ENCODE results near the gene CELSR3.

The CELSR3 gene

GRCh38 chr3:48612309-48612708 is 50.4 kb downstream of the CELSR3 start:
- ChIA-PET POLR2A (ENCODE audit: low non-redundant PET) (no interaction called here), CTCF (interaction anchor here (1.1 kb wide), 1 partner anchor 12 kb away, joined by 3 read pairs; no protein-coding TSS in a partner anchor)
- TF ChIP-seq, protein P1, sequence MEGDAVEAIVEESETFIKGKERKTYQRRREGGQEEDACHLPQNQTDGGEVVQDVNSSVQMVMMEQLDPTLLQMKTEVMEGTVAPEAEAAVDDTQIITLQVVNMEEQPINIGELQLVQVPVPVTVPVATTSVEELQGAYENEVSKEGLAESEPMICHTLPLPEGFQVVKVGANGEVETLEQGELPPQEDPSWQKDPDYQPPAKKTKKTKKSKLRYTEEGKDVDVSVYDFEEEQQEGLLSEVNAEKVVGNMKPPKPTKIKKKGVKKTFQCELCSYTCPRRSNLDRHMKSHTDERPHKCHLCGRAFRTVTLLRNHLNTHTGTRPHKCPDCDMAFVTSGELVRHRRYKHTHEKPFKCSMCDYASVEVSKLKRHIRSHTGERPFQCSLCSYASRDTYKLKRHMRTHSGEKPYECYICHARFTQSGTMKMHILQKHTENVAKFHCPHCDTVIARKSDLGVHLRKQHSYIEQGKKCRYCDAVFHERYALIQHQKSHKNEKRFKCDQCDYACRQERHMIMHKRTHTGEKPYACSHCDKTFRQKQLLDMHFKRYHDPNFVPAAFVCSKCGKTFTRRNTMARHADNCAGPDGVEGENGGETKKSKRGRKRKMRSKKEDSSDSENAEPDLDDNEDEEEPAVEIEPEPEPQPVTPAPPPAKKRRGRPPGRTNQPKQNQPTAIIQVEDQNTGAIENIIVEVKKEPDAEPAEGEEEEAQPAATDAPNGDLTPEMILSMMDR (conservative IDR thresholded peaks at IDR 0.05; ENCODE audit: low read depth) = no peak
- DNase-seq (ENCODE audit: low spot score) = no peak
- H3K27ac ChIP-seq = peak overlapping the region; percentile 73

DNA sequence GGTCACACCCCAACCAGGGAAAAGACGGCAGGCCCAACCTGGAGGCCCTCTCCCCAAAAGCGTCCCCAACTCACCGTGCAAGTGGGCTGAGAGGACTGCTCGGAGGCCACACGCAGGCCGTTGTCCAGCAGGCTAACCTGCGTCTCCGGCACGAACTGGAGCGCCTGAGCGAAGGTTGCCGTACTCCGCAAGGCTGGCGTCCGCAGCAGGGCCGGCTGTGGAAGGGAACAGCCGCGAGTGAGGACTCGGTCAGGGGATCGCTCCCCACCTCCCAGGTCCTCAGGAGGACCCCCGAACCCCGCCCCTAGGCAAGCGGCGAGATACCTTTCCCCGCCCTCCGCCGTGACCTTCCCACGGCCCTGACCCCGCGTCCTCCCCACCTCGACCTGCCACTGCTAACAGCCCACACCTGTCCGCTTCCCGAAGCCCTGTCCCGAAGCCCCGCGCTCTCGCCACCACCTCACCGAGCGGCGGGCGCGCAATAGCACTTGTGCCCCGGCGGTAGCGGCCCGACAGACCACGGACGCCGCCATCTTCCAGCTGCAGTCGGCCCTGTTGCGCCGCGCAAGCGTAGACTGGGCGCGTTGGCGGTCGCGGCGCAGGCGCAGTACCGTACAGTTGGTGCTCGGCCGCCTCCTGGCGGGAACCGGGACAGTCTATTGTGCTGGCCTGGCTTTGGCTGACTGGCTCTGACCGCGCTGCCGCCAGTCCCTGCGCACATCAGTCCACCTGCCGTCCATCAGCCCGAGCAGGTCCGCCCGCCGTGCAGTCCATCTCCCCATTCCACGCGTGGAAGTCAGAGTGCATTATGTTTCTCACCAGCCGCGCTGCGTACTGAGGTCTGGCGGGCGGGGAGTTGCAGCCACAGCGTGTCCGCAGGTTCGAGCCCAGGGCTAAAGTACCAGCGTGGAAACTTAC is 53.3 kb downstream of the CELSR3 start, which contains the start of gene UQCRC1:
Gene UQCRC1, minus strand, starts transcription at position 559 of the 918 bp plus-strand sequence. Its CDS starts 26 bp downstream, at position 533.
- ChIA-PET CTCF (interaction anchor here (0.6 to 1.0 kb wide), 2 partner anchors 10 to 56 kb away, joined by 3 to 7 read pairs; no protein-coding TSS in a partner anchor), POLR2A (ENCODE audit: low non-redundant PET) (interaction anchor here (0.7 kb wide), 1 partner anchor 10 kb away, joined by 4 read pairs; no protein-coding TSS in a partner anchor)
- DNase-seq (ENCODE audit: low spot score) = peak; percentile 82
- TF ChIP-seq, protein P1 (conservative IDR thresholded peaks at IDR 0.05; ENCODE audit: low read depth) = peak; percentile 84
- H3K27ac ChIP-seq = peak within 1 kb of the TSS; percentile 89

- DNase-seq (ENCODE audit: low spot score) = no peak
- H3K27ac ChIP-seq = peak overlapping the region; percentile 100
- CTCF ChIA-PET = no interaction called here
- POLR2A ChIA-PET (ENCODE audit: low non-redundant PET) = no interaction called here
- TF ChIP-seq, protein P1 (conservative IDR thresholded peaks at IDR 0.05; ENCODE audit: low read depth) = no peak
Observed at GRCh38 chr3:48607519-48607918, 55.2 kb downstream of the CELSR3 start.

DNA sequence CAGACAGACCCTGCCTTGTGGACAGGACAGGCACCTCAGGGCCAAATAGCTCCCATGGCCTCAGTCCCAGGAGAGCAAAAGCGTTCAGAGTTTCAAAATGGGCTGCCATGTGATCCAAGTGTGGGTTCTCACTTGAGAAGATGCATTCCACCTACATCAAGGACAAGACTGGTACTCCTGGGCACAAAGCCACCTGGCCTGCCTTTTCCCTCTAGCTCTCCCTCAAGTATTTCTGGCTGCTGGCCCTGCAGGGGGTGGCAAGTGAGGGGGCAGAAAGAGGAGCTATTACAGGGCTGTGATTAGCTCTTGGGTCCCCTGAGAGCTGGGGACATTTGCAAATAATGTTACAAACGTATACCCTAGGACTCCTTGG is 61.1 kb downstream of the CELSR3 start:
- peak overlapping the region; percentile 100 for H3K27ac ChIP-seq
- DNase-seq (ENCODE audit: low spot score) = no peak
- TF ChIP-seq, protein P1 (conservative IDR thresholded peaks at IDR 0.05; ENCODE audit: low read depth) = no peak
- ChIA-PET CTCF (interaction anchor here (0.6 kb wide), 1 partner anchor 201 kb away, joined by 3 read pairs; no protein-coding TSS in a partner anchor), POLR2A (ENCODE audit: low non-redundant PET) (no interaction called here)

GRCh38 chr3:48600711-48601621 is 61.7 kb downstream of the CELSR3 start:
- ChIA-PET CTCF (no interaction called here), POLR2A (ENCODE audit: low non-redundant PET) (no interaction called here)
- DNase-seq (ENCODE audit: low spot score) = no peak
- TF ChIP-seq, protein P1 (conservative IDR thresholded peaks at IDR 0.05; ENCODE audit: low read depth) = no peak
- peak overlapping the region; percentile 100 for H3K27ac ChIP-seq

All from RWPE1 (cell line).